Measurements from ENCODE around the gene CTSZ.

GRCh38 chr20:59019217-59019616 is 12.2 kb upstream of the CTSZ start, which contains the start of gene TUBB1:
- TF ChIP-seq POLR2A (IDR thresholded peaks at IDR 0.05; ENCODE audit: low read depth, low read length) (no peak), POLR2AphosphoS5 (IDR thresholded peaks at IDR 0.05; ENCODE audit: low read depth, low read length) (no peak), TAF1 (IDR thresholded peaks at IDR 0.05; ENCODE audit: low read depth, low read length) (no peak), POU2F2 (IDR thresholded peaks at IDR 0.05; ENCODE audit: low read depth, low read length) (no peak), SPI1 (IDR thresholded peaks at IDR 0.05; ENCODE audit: low read depth, low read length) (no peak)
